K562 (cell line): ENCODE results near the gene GNB5. TPM values are rescaled to one million over a fixed set of nuclear protein-coding genes. Genes with fewer than 3 reads are reported as not detected.

ENCODE experiments used
- ATAC-seq: fragments of 200-7000 bp; cut with Tn5 transposase; 3 replicates; pipeline ENCODE4 v1.9.1; 2020; ENCODE audit warnings: moderate library complexity
- BruUV-seq: library from RNA; stranded (reverse); fragments of 400-500 nt; replicated peaks from 2 replicates; lab custom pipeline; 2021; lab: Mats Ljungman, UMichigan
- CTCF ChIA-PET: fragments of 300-600 bp; formaldehyde crosslinking; extraction: SDS; loops from one replicate; lab custom pipeline; 2021; ENCODE audit warnings: low intra/inter-chr PET ratio; lab: Yijun Ruan, JAX
- POLR2A ChIA-PET: fragments of 300-600, 350-650 bp; sonication (Branson Sonifier 250); formaldehyde crosslinking; extraction: SDS; loops from one replicate; lab custom pipeline; 2021; ENCODE audit warnings: antibody characterized with exemption, inconsistent platforms; lab: Yijun Ruan, JAX
- DNase-seq, 4 experiments: peaks; one replicate each; pipeline versions ENCODE4 v3.0.0 to v3.0.0-alpha.2; 2011 to 2018; ENCODE audit warnings: low spot score in 3 of 4, mixed read lengths in 3 of 4; ENCODE audit errors: extremely low read depth in 1 of 4
- FAIRE-seq: peaks from 2 replicates; lab custom pipeline; 2011; peaks lifted over from hg19 to GRCh38; lab: Jason Lieb, UNC
- H2AFZ ChIP-seq: 2 replicates; pipeline ENCODE4 v1.6.0; 2011; ENCODE audit warnings: low read depth, low read length, control low read depth, inconsistent platforms
- H3K27ac ChIP-seq: fragments of 200-600 bp; 3 replicates; pipeline ENCODE4 v1.8.0; 2011; ENCODE audit warnings: low read depth, mild to moderate bottlenecking, control low read depth, inconsistent platforms, low read length, moderate library complexity, mixed read lengths; ENCODE audit errors: extremely low read depth
- H3K27me3 ChIP-seq, 2 experiments: fragments of 300-600 bp in 1 of 2; 2 replicates in 1 of 2; 3 replicates in 1 of 2; pipeline versions ENCODE4 v1.6.0 to v1.8.0; 2011; ENCODE audit warnings: inconsistent platforms in 2 of 2, low read length in 2 of 2, mild to moderate bottlenecking in 1 of 2, mixed read lengths in 1 of 2, moderate library complexity in 1 of 2; ENCODE audit not compliant: control insufficient read depth in 2 of 2, insufficient read depth in 2 of 2
- H3K36me3 ChIP-seq: fragments of 300-600 bp; 3 replicates; pipeline ENCODE4 v1.8.0; 2011; ENCODE audit warnings: mild to moderate bottlenecking, low read length, inconsistent platforms; ENCODE audit not compliant: control insufficient read depth, insufficient read depth
- H3K4me1 ChIP-seq, 2 experiments: fragments of 200-600 bp in 1 of 2; replicated peaks in 1 of 2; 2 replicates in 1 of 2; 3 replicates in 1 of 2; pipeline versions ENCODE4 v1.5.1 to v1.8.0; 2011; ENCODE audit warnings: inconsistent platforms in 2 of 2, low read length in 2 of 2, mild to moderate bottlenecking in 1 of 2, mixed read lengths in 1 of 2, moderate library complexity in 1 of 2; ENCODE audit not compliant: control insufficient read depth in 2 of 2, insufficient read depth in 2 of 2
- H3K4me2 ChIP-seq: 2 replicates; pipeline ENCODE4 v1.6.1; 2011; ENCODE audit warnings: low read length, control low read depth, inconsistent platforms, mixed read lengths; ENCODE audit not compliant: insufficient read depth
- H3K4me3 ChIP-seq: fragments of 200-600 bp; sonication (generic), shearing (Covaris generic); 2 replicates; pipeline ENCODE4 v1.5.1; 2016; ENCODE audit warnings: control low read depth, inconsistent platforms
- H3K79me2 ChIP-seq: fragments of 200-600 bp; 3 replicates; pipeline ENCODE4 v1.8.0; 2011; ENCODE audit warnings: low read length, inconsistent platforms; ENCODE audit not compliant: control insufficient read depth, insufficient read depth
- H3K9ac ChIP-seq, 2 experiments: 2 replicates each; pipeline versions ENCODE4 v1.6.0 to v1.6.1; 2011; ENCODE audit warnings: low read depth in 2 of 2, low read length in 2 of 2, control low read depth in 1 of 2, inconsistent platforms in 1 of 2, mild to moderate bottlenecking in 1 of 2, mixed read lengths in 1 of 2; ENCODE audit not compliant: insufficient read depth in 1 of 2
- H3K9me1 ChIP-seq: one replicate; pipeline ENCODE4 v1.6.0; 2011; ENCODE audit warnings: inconsistent platforms, mild to moderate bottlenecking, low read length, moderate library complexity; ENCODE audit not compliant: control insufficient read depth, insufficient read depth
- H3K9me3 ChIP-seq: replicated peaks from 2 replicates; pipeline ENCODE4 v1.5.1; 2011; ENCODE audit warnings: low read depth, low read length, inconsistent platforms; ENCODE audit not compliant: control insufficient read depth, insufficient read depth
- H4K20me1 ChIP-seq: replicated peaks from 2 replicates; pipeline ENCODE4 v1.6.1; 2011; ENCODE audit warnings: low read length, inconsistent platforms, mixed read lengths; ENCODE audit not compliant: control insufficient read depth, insufficient read depth
- CEBPB ChIP-seq: fragments of 450-650 bp; IDR thresholded peaks from 2 replicates; pipeline ENCODE4 v1.6.1; 2016; ENCODE audit warnings: missing genetic modification characterization, missing compliant biosample characterization
- CEBPG ChIP-seq, 3 experiments: fragments of 200-800 bp in 1 of 3; sonication (Bioruptor generic) in 1 of 3; sonication (generic) in 1 of 3; formaldehyde crosslinking in 1 of 3; IDR thresholded peaks in 2 of 3; conservative IDR thresholded peaks in 1 of 3; 2 replicates each; pipeline versions ENCODE4 v1.6.1 to v1.8.0; 2016 to 2022; ENCODE audit warnings: missing compliant biosample characterization in 2 of 3, missing genetic modification characterization in 2 of 3, mild to moderate bottlenecking in 1 of 3, missing genetic modification reagents in 1 of 3
- MCM2 ChIP-seq: fragments of 450-650 bp; IDR thresholded peaks from 2 replicates; pipeline ENCODE4 v1.6.1; 2017; ENCODE audit warnings: low read depth, mild to moderate bottlenecking
- NR2F6 ChIP-seq: fragments of 450-650 bp; formaldehyde crosslinking; IDR thresholded peaks from 2 replicates; pipeline ENCODE4 v1.4.0; 2020; ENCODE audit warnings: mild to moderate bottlenecking
- PCBP2 ChIP-seq: fragments of 200-400 bp; formaldehyde crosslinking; IDR thresholded peaks from 2 replicates; pipeline ENCODE4 v1.6.1; 2018; ENCODE audit warnings: low read length, low read depth, mild to moderate bottlenecking, moderate library complexity; ENCODE audit not compliant: poor library complexity, severe bottlenecking
- POLR2H ChIP-seq: IDR thresholded peaks from 2 replicates; pipeline ENCODE4 v1.6.1; 2016; ENCODE audit warnings: missing genetic modification characterization, low read depth, mild to moderate bottlenecking, control low read depth, missing compliant biosample characterization, moderate library complexity
- RAD21 ChIP-seq, 2 experiments: fragments of 250-450 bp in 1 of 2; fragments of 450-650 bp in 1 of 2; sonication (Bioruptor Pico) in 1 of 2; formaldehyde crosslinking in 1 of 2; IDR thresholded peaks in 1 of 2; conservative IDR thresholded peaks in 1 of 2; 2 replicates each; pipeline versions ENCODE4 v1.4.0 to v1.8.0; 2020 to 2022; ENCODE audit warnings: mild to moderate bottlenecking in 2 of 2, moderate library complexity in 1 of 2
- USF1 ChIP-seq: sonication (generic); formaldehyde crosslinking; IDR thresholded peaks from 2 replicates; pipeline ENCODE4 v1.9.0; 2022; ENCODE audit warnings: mild to moderate bottlenecking, missing genetic modification reagents
- WGBS: fragments of 100-300 bp; shearing (Covaris generic); methylation state at CpG from one replicate; pipeline ENCODE4 v1.1.6; 2016; ENCODE audit warnings: low coverage, mixed read lengths; ENCODE audit not compliant: insufficient coverage; ENCODE audit errors: missing lambda C conversion rate; 5-methylcytosine and 5-hydroxymethylcytosine counted together
- in situ Hi-C: fragments of 300-500 bp; cut with MboI; formaldehyde crosslinking; loops from 4 replicates; pipeline ENCODE4 v1.15.0; 2018; ENCODE audit warnings: inconsistent platforms, mixed read lengths
- intact Hi-C: fragments of 100-400 bp; cut with micrococcal nuclease; formaldehyde crosslinking; loops from 2 replicates; pipeline ENCODE4 v1.14.2; 2022
- polyA plus RNA-seq, 8 experiments: library from polyadenylated mRNA; depleted of rRNA in 4 of 8; stranded (reverse) in 5 of 8; unstranded in 3 of 8; fragments of >200 nt; fragmentation: Nextera tagmentation in 2 of 8; fragmentation: Illumina TruSeq in 1 of 8; extraction: Ambion mirVana in 2 of 8; extraction: Trizol in 1 of 8; gene quantifications; 2 replicates each; pipeline versions ENCODE4 v1.2.1 to v1.2.3, GENCODE V29; 2011 to 2014; ENCODE audit warnings: inconsistent platforms in 1 of 8, missing spikeins in 1 of 8
- total RNA-seq, 7 experiments: library from RNA; depleted of rRNA in 6 of 7; stranded (reverse); fragments of >200 nt in 6 of 7; fragmentation: Illumina TruSeq in 2 of 7; extraction: Trizol in 2 of 7; gene quantifications; 2 replicates each; pipeline versions ENCODE4 v1.2.1 to v1.2.3, GENCODE V29; 2011 to 2021; ENCODE audit warnings: low replicate concordance in 1 of 7
- TF ChIP-seq, protein P1 (sequence below): fragments of 450-650 bp; IDR thresholded peaks from 2 replicates; pipeline ENCODE4 v1.6.1; 2016; ENCODE audit warnings: missing biosample characterization, missing genetic modification characterization

GNB5 gene
- total and polyA plus RNA-seq, 9 of the 15 experiments (the other 6 are each of a cell fraction or from before 2014, with no cell fraction given) = 0.11 to 2.1 (median 0.77) TPM

DNA sequence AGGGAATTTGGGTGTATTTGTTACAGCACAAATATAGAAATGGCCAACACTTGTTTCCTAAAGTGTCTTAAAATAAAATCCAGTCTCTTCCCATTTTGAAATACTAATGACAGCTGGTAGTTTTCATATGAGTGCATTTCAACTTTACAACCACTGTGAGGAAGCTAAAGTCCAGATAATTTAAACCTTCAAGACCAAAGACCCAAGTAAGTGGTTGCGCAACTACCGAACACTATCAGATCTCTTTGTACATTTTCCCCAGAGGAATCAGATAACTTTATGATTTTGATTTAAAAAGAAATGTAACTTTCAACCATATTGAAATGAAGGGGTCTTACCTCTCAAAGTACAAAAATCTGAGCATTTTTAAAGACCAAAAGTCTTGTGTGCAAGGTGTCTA is 92.9 kb downstream of the GNB5 start:
- no TSS peak for BruUV-seq
- FAIRE-seq = no peak
- no peaks in the 10 kb centered on the region for H3K9me1 ChIP-seq

More for the DNA sequence above, 92.9 kb downstream of the GNB5 start:
- ATAC-seq (no peak), DNase-seq (no peak)
- no peak overlapping the region for H2AFZ ChIP-seq
- 0 out of 5 replicates have a peak, but pooled peaks cover 0 to 8% of the 10 kb centered on the region in 2 experiments for H3K27me3 ChIP-seq
- ChIA-PET POLR2A (no interaction called here), CTCF (no interaction called here)
- no peak overlapping the region for H3K4me2 ChIP-seq
- no peaks in the 10 kb centered on the region for H3K36me3 ChIP-seq
- H3K27ac ChIP-seq = no peak overlapping the region
- in situ Hi-C loops (no loop called here), intact Hi-C loops (no loop called here)
- no peaks in the 10 kb centered on the region for H3K79me2 ChIP-seq
- no peaks in the 10 kb centered on the region for H3K9me3 ChIP-seq
- TF ChIP-seq CEBPB (tag) (peak; percentile 99), USF1 (no peak), POLR2H (tag) (no peak), NR2F6 (CRISPR knock-in tag) (no peak), RAD21 (CRISPR knock-in tag; conservative IDR thresholded peaks at IDR 0.05 in 1 of 2, IDR thresholded peaks at IDR 0.05 in 1 of 2) (peak; percentile 26 to 51; a peak in 3 of 4 replicates), CEBPG (CRISPR knock-in tag; IDR thresholded peaks at IDR 0.05) (peak; percentile 61; the same call in 1 of the 2 replicates), CEBPG (tag; conservative IDR thresholded peaks at IDR 0.05 in 1 of 2, IDR thresholded peaks at IDR 0.05 in 1 of 2) (peak; percentile 92 to 99), PCBP2 (no peak), MCM2 (no peak)
- TF ChIP-seq, protein P1, sequence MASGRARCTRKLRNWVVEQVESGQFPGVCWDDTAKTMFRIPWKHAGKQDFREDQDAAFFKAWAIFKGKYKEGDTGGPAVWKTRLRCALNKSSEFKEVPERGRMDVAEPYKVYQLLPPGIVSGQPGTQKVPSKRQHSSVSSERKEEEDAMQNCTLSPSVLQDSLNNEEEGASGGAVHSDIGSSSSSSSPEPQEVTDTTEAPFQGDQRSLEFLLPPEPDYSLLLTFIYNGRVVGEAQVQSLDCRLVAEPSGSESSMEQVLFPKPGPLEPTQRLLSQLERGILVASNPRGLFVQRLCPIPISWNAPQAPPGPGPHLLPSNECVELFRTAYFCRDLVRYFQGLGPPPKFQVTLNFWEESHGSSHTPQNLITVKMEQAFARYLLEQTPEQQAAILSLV (tag) = peak; percentile 82
- peaks cover 0 to 4% of the 10 kb centered on the region in 2 experiments; a peak in 4 of 5 replicates for H3K4me1 ChIP-seq
- H3K9ac ChIP-seq = no peak overlapping the region
- H3K4me3 ChIP-seq = no peak overlapping the region
- no peaks in the 10 kb centered on the region for H4K20me1 ChIP-seq
- 68% methylated on average over 2 of the region's 2 CpGs for WGBS
